Spleen (tissue), 7 donors: ENCODE measurements around the gene MED12.

ENCODE experiments used
- CTCF ChIP-seq, 11 experiments: fragments of 200-600 bp in 7 of 11; fragments of 450-650 bp in 4 of 11; sonication (generic) in 4 of 11; IDR thresholded peaks in 8 of 11; conservative IDR thresholded peaks in 3 of 11; 1 replicate in 7 of 11; 2 replicates in 4 of 11; pipeline versions ENCODE4 v1.4.0 to v1.8.0; 2016 to 2021; ENCODE audit warnings: antibody characterized with exemption in 11 of 11, inconsistent platforms in 4 of 11, mild to moderate bottlenecking in 1 of 11
- POLR2A ChIP-seq, 3 donors: fragments of 450-650 bp; IDR thresholded peaks; one replicate each; pipeline ENCODE4 v1.5.1; 2017; ENCODE audit warnings: antibody characterized with exemption in 3 of 3, mild to moderate bottlenecking in 1 of 3
- POLR2AphosphoS5 ChIP-seq, 3 donors: sonication (generic); formaldehyde crosslinking; IDR thresholded peaks; one replicate each; pipeline ENCODE4 v1.5.1; 2017; ENCODE audit warnings: antibody characterized with exemption in 3 of 3
- donor health status: DM: no; HTN: no; CAD: no; lungs with moderate emphysema.
- donor health status: DM: no; HTN: no; CAD: no.
- donor health status: DM: no; HTN: no; CAD: no.

- TF ChIP-seq CTCF (IDR thresholded peaks at IDR 0.05 in 8 of 11, conservative IDR thresholded peaks at IDR 0.05 in 3 of 11) (no peak), POLR2A (IDR thresholded peaks at IDR 0.05) (no peak), POLR2AphosphoS5 (IDR thresholded peaks at IDR 0.05) (no peak)
Observed at GRCh38 chrX:71162981-71163380, 44.6 kb downstream of the MED12 start.
